MM.1S (cell line): Measurements from ENCODE around the gene FOXP1.

ENCODE experiments used
- DNase-seq: peaks from one replicate; pipeline ENCODE4 v3.0.0-alpha.2; 2015
- H2AFZ ChIP-seq: fragments of 300-600 bp; sonication (generic); 2 replicates; pipeline ENCODE4 v1.6.0; 2016; ENCODE audit warnings: antibody characterized with exemption, low read length
- H3F3A ChIP-seq: fragments of 300-600 bp; sonication (generic); 2 replicates; pipeline ENCODE4 v1.6.1; 2016; ENCODE audit warnings: mild to moderate bottlenecking, antibody characterized with exemption, low read length, moderate library complexity, mixed read lengths; ENCODE audit not compliant: insufficient read depth
- H3K27ac ChIP-seq: fragments of 300-600 bp; sonication (generic); 2 replicates; pipeline ENCODE4 v1.5.1; 2016; ENCODE audit warnings: mild to moderate bottlenecking, low read length
- H3K27me3 ChIP-seq: fragments of 300-600 bp; sonication (generic); replicated peaks from 2 replicates; pipeline ENCODE4 v1.6.0; 2016; ENCODE audit warnings: low read length; ENCODE audit not compliant: insufficient read depth
- H3K36me3 ChIP-seq: fragments of 300-600 bp; sonication (generic); replicated peaks from 2 replicates; pipeline ENCODE4 v1.6.1; 2016; ENCODE audit warnings: mild to moderate bottlenecking, low read length, mixed read lengths; ENCODE audit not compliant: insufficient read depth
- H3K4me1 ChIP-seq: fragments of 300-600 bp; sonication (generic); 2 replicates; pipeline ENCODE4 v1.6.1; 2016; ENCODE audit warnings: low read length, mixed read lengths
- H3K4me2 ChIP-seq: fragments of 300-600 bp; sonication (generic); 2 replicates; pipeline ENCODE4 v1.6.0; 2016; ENCODE audit warnings: low read depth, low read length
- H3K4me3 ChIP-seq: fragments of 300-600 bp; sonication (generic); 2 replicates; pipeline ENCODE4 v1.5.1; 2016; ENCODE audit warnings: low read length, mixed read lengths
- H3K79me2 ChIP-seq: fragments of 300-600 bp; sonication (generic); 2 replicates; pipeline ENCODE4 v1.6.1; 2016; ENCODE audit warnings: mixed run types, low read length, mixed read lengths
- H3K9ac ChIP-seq: fragments of 300-600 bp; sonication (generic); 2 replicates; pipeline ENCODE4 v1.6.1; 2016; ENCODE audit warnings: low read length, mixed read lengths
- H3K9me2 ChIP-seq: fragments of 300-600 bp; sonication (generic); replicated peaks from 2 replicates; pipeline ENCODE4 v1.6.1; 2016; ENCODE audit warnings: mild to moderate bottlenecking, low read length, mixed read lengths; ENCODE audit not compliant: insufficient read depth
- H3K9me3 ChIP-seq: fragments of 300-600 bp; sonication (generic); replicated peaks from 2 replicates; pipeline ENCODE4 v1.6.1; 2016; ENCODE audit warnings: mild to moderate bottlenecking, low read length, mixed read lengths; ENCODE audit not compliant: insufficient read depth
- H4K20me1 ChIP-seq: fragments of 300-600 bp; sonication (generic); 2 replicates; pipeline ENCODE4 v1.6.1; 2016; ENCODE audit warnings: mild to moderate bottlenecking, low read length, moderate library complexity, mixed read lengths; ENCODE audit not compliant: insufficient read depth
- CTCF ChIP-seq: fragments of 300-600 bp; sonication (generic); IDR thresholded peaks from 2 replicates; pipeline ENCODE4 v1.5.1; 2016; ENCODE audit warnings: antibody characterized with exemption, low read length, mixed read lengths
- EZH2 ChIP-seq: fragments of 300-600 bp; sonication (generic); optimal IDR thresholded peaks from 2 replicates; pipeline ENCODE3; 2017; ENCODE audit warnings: low read depth, mild to moderate bottlenecking, antibody characterized with exemption, low read length, mixed read lengths
- EZH2phosphoT487 ChIP-seq: fragments of 300-600 bp; sonication (generic); IDR thresholded peaks from 2 replicates; pipeline ENCODE4 v1.6.1; 2018; ENCODE audit warnings: antibody characterized with exemption, low read length

Gene FOXP1

DNA sequence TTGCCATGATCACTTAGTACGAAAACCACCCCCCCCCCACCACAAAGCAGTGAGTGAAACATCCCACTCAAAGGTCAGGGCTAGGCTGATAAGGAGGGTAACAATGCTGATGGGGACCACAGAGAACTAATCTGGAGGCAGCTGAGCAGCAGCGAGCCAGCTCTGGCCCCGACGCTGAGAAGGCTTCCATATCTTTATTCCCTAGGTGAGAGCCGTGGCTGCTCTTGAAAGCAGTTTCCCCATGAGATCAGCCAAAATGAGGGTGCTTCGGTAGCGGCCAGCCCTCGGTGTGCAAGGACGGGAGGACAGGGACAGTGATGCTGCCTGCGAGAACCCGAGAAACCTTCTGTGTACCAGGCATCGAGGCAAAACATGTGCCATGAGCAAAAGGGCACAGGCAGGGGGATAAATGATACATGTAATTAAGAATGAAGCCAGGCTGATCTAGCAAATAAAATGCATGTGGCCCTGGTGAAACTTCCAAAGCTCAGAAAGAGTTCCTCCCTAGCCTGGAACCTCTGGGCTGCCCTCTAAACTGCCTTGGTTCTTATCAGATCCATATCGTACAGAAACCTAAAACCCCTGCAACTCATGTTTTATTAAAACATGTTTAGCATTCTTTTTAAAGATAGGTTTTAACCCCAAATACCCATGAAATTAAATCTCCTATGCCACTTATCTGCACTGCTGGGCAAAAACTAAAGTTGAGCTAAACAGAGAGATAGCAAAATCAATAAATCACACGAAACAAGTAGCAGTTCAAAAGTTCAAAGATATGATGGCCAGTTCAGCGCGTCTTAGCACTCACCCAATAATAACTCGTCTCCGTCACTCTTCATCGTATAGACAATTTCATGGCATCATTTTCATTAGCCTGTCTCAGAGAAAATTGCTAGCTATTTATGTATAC is 337.3 kb downstream of the FOXP1 start:
- Histone ChIP-seq H4K20me1 (no peaks in the 10 kb centered on the region), H3K9ac (no peak overlapping the region), H3K4me1 (no peaks in the 10 kb centered on the region), H3F3A (no peaks in the 10 kb centered on the region), H3K27ac (no peak overlapping the region), H3K36me3 (no peaks in the 10 kb centered on the region), H3K79me2 (no peaks in the 10 kb centered on the region), H2AFZ (no peak overlapping the region), H3K9me3 (no peaks in the 10 kb centered on the region), H3K4me2 (no peak overlapping the region), H3K9me2 (no peaks in the 10 kb centered on the region), H3K27me3 (no peaks in the 10 kb centered on the region), H3K4me3 (no peak overlapping the region)
- no peak for DNase-seq
- no peak for TF ChIP-seq CTCF

- Histone ChIP-seq H2AFZ (no peak overlapping the region), H3K27ac (no peak overlapping the region), H3F3A (no peaks in the 10 kb centered on the region), H3K9ac (no peak overlapping the region), H3K79me2 (no peaks in the 10 kb centered on the region), H4K20me1 (no peaks in the 10 kb centered on the region), H3K9me2 (no peaks in the 10 kb centered on the region), H3K9me3 (no peaks in the 10 kb centered on the region), H3K36me3 (no peaks in the 10 kb centered on the region), H3K4me3 (no peak overlapping the region), H3K4me2 (no peak overlapping the region), H3K4me1 (no peaks in the 10 kb centered on the region), H3K27me3 (no peaks in the 10 kb centered on the region)
- no peak for DNase-seq
- TF ChIP-seq EZH2 = no peak
- TF ChIP-seq CTCF = no peak
- TF ChIP-seq EZH2phosphoT487 = no peak
Observed at GRCh38 chr3:71244826-71245488, 338.6 kb downstream of the FOXP1 start.

DNA sequence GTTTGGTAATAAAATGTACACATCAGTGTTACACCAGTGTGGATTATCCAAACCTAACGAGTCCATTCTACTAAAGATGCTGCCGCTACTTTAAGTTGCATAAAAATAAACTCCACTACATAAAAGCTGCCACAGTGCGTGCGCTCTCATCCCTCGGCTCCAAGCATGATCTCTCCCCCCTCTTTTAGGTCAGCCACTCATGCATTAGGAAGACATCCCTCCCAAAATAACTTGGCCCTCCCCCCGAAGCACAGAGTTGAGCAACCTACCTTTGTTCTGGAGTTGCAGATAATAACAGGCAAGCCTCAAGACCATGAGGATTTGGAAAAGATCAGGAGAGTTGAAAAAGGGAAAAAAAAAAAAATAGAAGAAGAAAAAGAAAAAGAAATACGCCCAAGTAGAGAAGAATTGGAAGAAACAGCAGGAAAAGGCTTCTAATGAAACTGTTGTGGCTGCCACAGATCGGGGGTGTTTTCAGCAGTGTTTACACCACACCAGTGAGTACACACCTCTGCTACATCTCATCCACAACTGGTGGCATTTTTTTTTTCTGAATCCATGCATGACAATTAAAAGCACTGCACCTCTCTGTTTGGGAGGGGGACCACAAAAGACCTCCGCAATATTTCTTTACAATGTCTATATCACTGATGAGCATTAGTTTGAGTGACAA is 339.2 kb downstream of the FOXP1 start:
- Histone ChIP-seq H3K27ac (no peak overlapping the region), H3K79me2 (no peaks in the 10 kb centered on the region), H2AFZ (no peak overlapping the region), H3K4me3 (no peak overlapping the region), H3K4me1 (no peaks in the 10 kb centered on the region), H3K27me3 (no peaks in the 10 kb centered on the region), H3K9me2 (no peaks in the 10 kb centered on the region), H3F3A (no peaks in the 10 kb centered on the region), H3K36me3 (no peaks in the 10 kb centered on the region), H4K20me1 (no peaks in the 10 kb centered on the region), H3K9ac (no peak overlapping the region), H3K4me2 (no peak overlapping the region), H3K9me3 (no peaks in the 10 kb centered on the region)
- no peak for DNase-seq
- TF ChIP-seq EZH2 = no peak
